H1 (cell line): ENCODE data around the gene UBQLNL. TPM values are rescaled to one million over a fixed set of nuclear protein-coding genes. Genes with fewer than 3 reads are reported as not detected.

Experiments used
- CTCF ChIA-PET: fragments of 300-600 bp; sonication (Branson Sonifier 250); formaldehyde crosslinking; loops from one replicate; lab custom pipeline; 2021; ENCODE audit not compliant: partially characterized antibody; lab: Charles Lee
- POLR2A ChIA-PET: fragments of 300-600 bp; sonication (Branson Sonifier 250); formaldehyde crosslinking; loops from one replicate; lab custom pipeline; 2021; ENCODE audit warnings: inconsistent platforms; ENCODE audit not compliant: partially characterized antibody; lab: Charles Lee
- DNase-seq, 2 experiments: peaks; one replicate each; pipeline versions ENCODE4 v3.0.0 to v3.0.0-alpha.2; 2010 to 2022; ENCODE audit warnings: low spot score in 2 of 2, low read depth in 1 of 2, mixed read lengths in 1 of 2
- FAIRE-seq: peaks from 2 replicates; lab custom pipeline; 2011; peaks lifted over from hg19 to GRCh38; lab: Jason Lieb, UNC
- H2AFZ ChIP-seq: 2 replicates; pipeline ENCODE4 v1.8.1; 2012; ENCODE audit warnings: low read length, inconsistent platforms
- H2AK5ac ChIP-seq: 2 replicates; pipeline ENCODE4 v1.6.1; 2013; ENCODE audit warnings: low read depth, low read length
- H2BK120ac ChIP-seq: replicated peaks from 2 replicates; pipeline ENCODE3; 2013; ENCODE audit warnings: low read depth, low read length, inconsistent platforms
- H2BK12ac ChIP-seq: 2 replicates; pipeline ENCODE4 v1.6.1; 2013; ENCODE audit warnings: low read depth, low read length
- H2BK15ac ChIP-seq: 2 replicates; pipeline ENCODE4 v1.6.1; 2013; ENCODE audit warnings: low read length
- H2BK20ac ChIP-seq: 2 replicates; pipeline ENCODE4 v1.6.1; 2013; ENCODE audit warnings: low read length
- H2BK5ac ChIP-seq: 2 replicates; pipeline ENCODE4 v1.6.1; 2013; ENCODE audit warnings: low read depth, low read length
- H3K14ac ChIP-seq: 2 replicates; pipeline ENCODE4 v1.6.1; 2013; ENCODE audit warnings: inconsistent platforms; ENCODE audit not compliant: insufficient read length
- H3K18ac ChIP-seq: 2 replicates; pipeline ENCODE4 v1.6.1; 2013; ENCODE audit warnings: low read length; ENCODE audit errors: extremely low read depth
- H3K23ac ChIP-seq: 2 replicates; pipeline ENCODE4 v1.6.1; 2013; ENCODE audit warnings: inconsistent platforms; ENCODE audit not compliant: insufficient read length
- H3K23me2 ChIP-seq: 2 replicates; pipeline ENCODE4 v1.6.1; 2013; ENCODE audit warnings: low read depth, low read length
- H3K27ac ChIP-seq: 2 replicates; pipeline ENCODE4 v1.6.1; 2011; ENCODE audit warnings: low read depth, low read length, inconsistent platforms
- H3K27me3 ChIP-seq, 4 experiments: replicated peaks in 1 of 4; 1 replicate in 1 of 4; 2 replicates in 3 of 4; pipeline versions ENCODE4 v1.6.1 to v1.8.1; 2011 to 2013; ENCODE audit warnings: low read length in 3 of 4, mild to moderate bottlenecking in 3 of 4, inconsistent platforms in 2 of 4, mixed read lengths in 2 of 4, moderate library complexity in 1 of 4; ENCODE audit not compliant: control insufficient read depth in 3 of 4, insufficient read depth in 3 of 4; ENCODE audit errors: extremely low read depth in 1 of 4
- H3K36me3 ChIP-seq, 4 experiments: 2 replicates each; pipeline versions ENCODE4 v1.6.1 to v1.8.1; 2011 to 2013; ENCODE audit warnings: mild to moderate bottlenecking in 4 of 4, low read length in 3 of 4, moderate library complexity in 2 of 4, control low read depth in 1 of 4, inconsistent platforms in 1 of 4; ENCODE audit not compliant: insufficient read depth in 4 of 4, control insufficient read depth in 2 of 4
- H3K4ac ChIP-seq: replicated peaks from 2 replicates; pipeline ENCODE3; 2013; ENCODE audit warnings: low read length, low read depth, mixed read lengths, inconsistent platforms; ENCODE audit not compliant: insufficient read length
- H3K4me1 ChIP-seq, 4 experiments: replicated peaks in 1 of 4; 1 replicate in 1 of 4; 2 replicates in 3 of 4; pipeline versions ENCODE4 v1.6.1 to v1.8.1; 2011 to 2013; ENCODE audit warnings: low read length in 3 of 4, inconsistent platforms in 2 of 4, mixed read lengths in 1 of 4; ENCODE audit not compliant: insufficient read depth in 4 of 4, control insufficient read depth in 3 of 4
- H3K4me2 ChIP-seq, 2 experiments: 2 replicates each; pipeline versions ENCODE4 v1.6.1 to v1.8.1; 2011 to 2013; ENCODE audit warnings: low read depth in 2 of 2, low read length in 2 of 2, control low read depth in 1 of 2, inconsistent platforms in 1 of 2, mild to moderate bottlenecking in 1 of 2; ENCODE audit not compliant: insufficient read depth in 1 of 2
- H3K4me3 ChIP-seq, 4 experiments: fragments of 200-600, 300-600 bp in 1 of 4; sonication (generic), shearing (Covaris generic), sonication (Bioruptor Twin) in 1 of 4; 2 replicates each; pipeline versions ENCODE4 v1.5.1 to v1.8.1; 2011 to 2016; ENCODE audit warnings: low read length in 4 of 4, low read depth in 3 of 4, control low read depth in 2 of 4, inconsistent platforms in 2 of 4, mild to moderate bottlenecking in 2 of 4, mixed read lengths in 1 of 4, moderate library complexity in 1 of 4; ENCODE audit not compliant: insufficient read depth in 2 of 4; ENCODE audit errors: extremely low read depth in 1 of 4
- H3K56ac ChIP-seq: replicated peaks from 2 replicates; pipeline ENCODE3; 2013; ENCODE audit warnings: low read depth, mild to moderate bottlenecking, mixed read lengths, low read length, inconsistent platforms; ENCODE audit not compliant: insufficient read length
- H3K79me1 ChIP-seq: 2 replicates; pipeline ENCODE4 v1.6.1; 2013; ENCODE audit warnings: low read depth, low read length, control low read depth
- H3K79me2 ChIP-seq, 2 experiments: 2 replicates each; pipeline versions ENCODE4 v1.6.1 to v1.8.1; 2012 to 2013; ENCODE audit warnings: low read length in 2 of 2, mild to moderate bottlenecking in 2 of 2, inconsistent platforms in 1 of 2; ENCODE audit not compliant: insufficient read depth in 2 of 2, control insufficient read depth in 1 of 2
- H3K9ac ChIP-seq, 4 experiments: replicated peaks in 1 of 4; 1 replicate in 1 of 4; 2 replicates in 3 of 4; pipeline versions ENCODE4 v1.6.1 to v1.8.1; 2011 to 2013; ENCODE audit warnings: low read depth in 3 of 4, low read length in 3 of 4, control low read depth in 2 of 4, mild to moderate bottlenecking in 2 of 4, moderate library complexity in 2 of 4, inconsistent platforms in 1 of 4; ENCODE audit errors: extremely low read depth in 1 of 4
- H3K9me3 ChIP-seq, 2 experiments: 2 replicates each; pipeline versions ENCODE4 v1.6.1 to v1.8.1; 2012 to 2013; ENCODE audit warnings: mild to moderate bottlenecking in 2 of 2, moderate library complexity in 2 of 2, control low read depth in 1 of 2, inconsistent platforms in 1 of 2, low read depth in 1 of 2, low read length in 1 of 2, mixed read lengths in 1 of 2; ENCODE audit not compliant: insufficient read depth in 2 of 2
- H4K20me1 ChIP-seq, 2 experiments: replicated peaks in 1 of 2; 2 replicates each; pipeline versions ENCODE3 to v1.8.1; 2011 to 2013; ENCODE audit warnings: inconsistent platforms in 2 of 2, low read length in 2 of 2, mild to moderate bottlenecking in 1 of 2; ENCODE audit not compliant: insufficient read depth in 2 of 2, control insufficient read depth in 1 of 2
- H4K5ac ChIP-seq: 2 replicates; pipeline ENCODE4 v1.6.1; 2013; ENCODE audit warnings: low read length, low read depth, mixed read lengths, inconsistent platforms; ENCODE audit not compliant: insufficient read length
- H4K8ac ChIP-seq: 2 replicates; pipeline ENCODE4 v1.8.0; 2013; ENCODE audit warnings: mild to moderate bottlenecking, moderate library complexity, low read length, inconsistent platforms; ENCODE audit not compliant: insufficient read depth; ENCODE audit errors: extremely low read depth
- H4K91ac ChIP-seq: replicated peaks from 2 replicates; pipeline ENCODE3; 2013; ENCODE audit warnings: low read length, mixed read lengths, inconsistent platforms; ENCODE audit not compliant: insufficient read length
- BACH1 ChIP-seq: IDR thresholded peaks from 2 replicates; pipeline ENCODE4 v1.6.1; 2012; ENCODE audit warnings: low read length, improper control_type of control experiment
- CHD1 ChIP-seq: IDR thresholded peaks from 2 replicates; pipeline ENCODE4 v1.6.1; 2012; ENCODE audit warnings: low read depth, low read length, improper control_type of control experiment
- CTCF ChIP-seq, 3 experiments: IDR thresholded peaks; 1 replicate in 2 of 3; 2 replicates in 1 of 3; pipeline versions ENCODE4 v1.5.1 to v1.6.1; 2011; ENCODE audit warnings: low read length in 3 of 3, mild to moderate bottlenecking in 3 of 3, inconsistent platforms in 2 of 3, low read depth in 1 of 3, moderate library complexity in 1 of 3; ENCODE audit not compliant: insufficient read depth in 1 of 3; ENCODE audit errors: control extremely low read depth in 1 of 3
- EZH2 ChIP-seq: fragments of 200-600 bp; sonication (generic); IDR thresholded peaks from 2 replicates; pipeline ENCODE4 v1.7.1; 2012; ENCODE audit warnings: low read depth, mild to moderate bottlenecking, moderate library complexity, low read length, inconsistent platforms; ENCODE audit not compliant: severe bottlenecking
- GABPA ChIP-seq: IDR thresholded peaks from 2 replicates; pipeline ENCODE4 v1.6.1; 2011; ENCODE audit warnings: mild to moderate bottlenecking, low read length, moderate library complexity, borderline replicate concordance; ENCODE audit not compliant: insufficient read depth
- MAX ChIP-seq: IDR thresholded peaks from 2 replicates; pipeline ENCODE4 v1.6.1; 2012; ENCODE audit warnings: inconsistent platforms
- SP1 ChIP-seq: IDR thresholded peaks from 2 replicates; pipeline ENCODE4 v1.6.1; 2011; ENCODE audit warnings: low read depth, low read length
- TAF7 ChIP-seq: optimal IDR thresholded peaks from 2 replicates; pipeline ENCODE3; 2011; ENCODE audit warnings: low read depth, mild to moderate bottlenecking, inconsistent platforms, low read length, moderate library complexity, borderline replicate concordance
- TCF12 ChIP-seq: IDR thresholded peaks from 2 replicates; pipeline ENCODE4 v1.6.1; 2011; ENCODE audit warnings: low read depth, mild to moderate bottlenecking, low read length
- WGBS, 2 experiments: shearing (Covaris generic) in 1 of 2; methylation state at CpG; one replicate each; pipeline versions ENCODE4 v1.1.6 to v1.1.7; 2013 to 2015; ENCODE audit warnings: low lambda C conversion rate in 2 of 2, mixed read lengths in 2 of 2, inconsistent platforms in 1 of 2, low coverage in 1 of 2, missing lambda C conversion rate in 1 of 2; ENCODE audit not compliant: insufficient replicate concordance in 2 of 2, insufficient coverage in 1 of 2, insufficient read length in 1 of 2; ENCODE audit errors: extremely low coverage in 1 of 2, missing lambda C conversion rate in 1 of 2; 5-methylcytosine and 5-hydroxymethylcytosine counted together
- polyA plus RNA-seq, 7 experiments: library from polyadenylated mRNA; depleted of rRNA in 3 of 7; stranded (reverse) in 5 of 7; unstranded in 2 of 7; fragments of >200 nt in 5 of 7; fragments of 200-250 nt in 2 of 7; gene quantifications; 1 replicate in 5 of 7; 2 replicates in 1 of 7; 4 replicates in 1 of 7; pipeline versions ENCODE4 v1.2.1 to v1.2.3, GENCODE V29; 2011 to 2013; ENCODE audit warnings: missing spikeins in 2 of 7, mixed read lengths in 2 of 7
- total RNA-seq: library from RNA; stranded (reverse); fragmentation: NEBNext Ultra II Directional; extraction: Animal tissue kit (Norgen Biotek cat#: 25700); gene quantifications from 2 replicates; pipeline ENCODE4 v1.2.1, GENCODE V29; 2021

Gene UBQLNL
- total and polyA plus RNA-seq, 2 of the 8 experiments (the other 6 are each of a cell fraction or from before 2014, with no cell fraction given), result 0.35 TPM; not detected in 1

DNA sequence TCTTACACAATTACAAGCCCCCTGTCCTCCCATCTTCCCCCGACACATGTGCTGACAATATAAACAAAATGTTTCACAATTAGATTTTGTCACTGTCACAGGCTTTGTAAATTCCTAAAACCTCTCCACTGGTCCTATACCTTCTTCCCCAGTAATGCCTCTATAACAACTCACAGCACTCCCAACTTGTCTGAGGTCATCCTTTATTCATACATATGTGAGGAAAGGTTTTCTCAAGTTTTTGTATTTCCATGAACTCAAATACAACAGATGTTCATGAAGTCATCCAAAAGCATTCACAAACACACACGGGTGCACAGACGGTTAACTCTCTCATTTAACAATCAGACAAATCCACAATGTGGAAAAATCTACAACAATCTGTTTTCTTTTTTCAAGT is 30.0 kb upstream of the UBQLNL start:
- DNase-seq (no peak), FAIRE-seq (no peak)
- Histone ChIP-seq H3K23ac (no peak overlapping the region), H3K79me2 (no peaks in the 10 kb centered on the region), H2BK12ac (no peak overlapping the region), H3K4me1 (no peaks in the 10 kb centered on the region), H4K91ac (no peak overlapping the region), H2BK5ac (no peak overlapping the region), H3K9me3 (no peaks in the 10 kb centered on the region), H3K79me1 (no peaks in the 10 kb centered on the region), H3K9ac (no peak overlapping the region), H3K14ac (no peak overlapping the region), H3K56ac (no peak overlapping the region), H4K20me1 (no peaks in the 10 kb centered on the region), H3K4me2 (no peak overlapping the region), H3K36me3 (no peaks in the 10 kb centered on the region), H4K8ac (no peak overlapping the region), H3K4ac (no peak overlapping the region), H2AK5ac (no peak overlapping the region), H3K23me2 (no peaks in the 10 kb centered on the region), H2BK15ac (no peak overlapping the region), H3K27me3 (no peaks in the 10 kb centered on the region), H3K27ac (no peak overlapping the region), H2BK20ac (no peak overlapping the region), H3K18ac (no peak overlapping the region), H2AFZ (no peak overlapping the region), H4K5ac (no peak overlapping the region), H2BK120ac (no peak overlapping the region), H3K4me3 (no peak overlapping the region)
- ChIA-PET POLR2A (no interaction called here), CTCF (no interaction called here)
- WGBS, 2 experiments, result 86 to 100% methylated on average over 1 to 3 of the region's 3 CpGs
- TF ChIP-seq GABPA (no peak), CTCF (IDR thresholded peaks at IDR 0.05; ENCODE audit: control extremely low read depth in 1 of 3, insufficient read depth in 1 of 3, low read depth in 1 of 3, low read length in 3 of 3) (no peak), TCF12 (no peak), SP1 (no peak), BACH1 (no peak), TAF7 (no peak), EZH2 (no peak), CHD1 (no peak), MAX (no peak)
